SK-N-SH (cell line): Measurements from ENCODE around the gene NLGN2. TPM values are rescaled to one million over a fixed set of nuclear protein-coding genes. Genes with fewer than 3 reads are reported as not detected.

Experiments used
- CTCF ChIA-PET: fragments of 300-600, 350-600 bp; formaldehyde crosslinking; extraction: SDS; loops from one replicate; lab custom pipeline; 2021; lab: Yijun Ruan, JAX
- POLR2A ChIA-PET: fragments of 350-600 bp; sonication (Branson Sonifier 250); formaldehyde crosslinking; extraction: SDS; loops from one replicate; lab custom pipeline; 2020; ENCODE audit warnings: antibody characterized with exemption, inconsistent platforms; lab: Yijun Ruan, JAX
- DNase-seq: peaks from one replicate; pipeline ENCODE4 v3.0.0; 2012
- H2AFZ ChIP-seq: fragments of 200-600 bp; sonication (generic); 2 replicates; pipeline ENCODE4 v1.8.1; 2016; ENCODE audit warnings: antibody characterized with exemption, mild to moderate bottlenecking, low read depth
- H3F3A ChIP-seq: fragments of 200-600 bp; sonication (generic); replicated peaks from 2 replicates; pipeline ENCODE3; 2016; ENCODE audit warnings: antibody characterized with exemption, mild to moderate bottlenecking; ENCODE audit not compliant: insufficient read depth
- H3K27ac ChIP-seq, 2 experiments: fragments of 200-500 bp in 1 of 2; fragments of 200-600 bp in 1 of 2; sonication (Bioruptor generic) in 1 of 2; sonication (generic), shearing (Covaris generic) in 1 of 2; 2 replicates each; pipeline versions ENCODE4 v1.5.1 to v1.6.1; 2014 to 2016; ENCODE audit warnings: low read depth in 2 of 2, inconsistent platforms in 1 of 2, low read length in 1 of 2, mild to moderate bottlenecking in 1 of 2, mixed read lengths in 1 of 2
- H3K27me3 ChIP-seq: fragments of 200-600 bp; sonication (generic), shearing (Covaris generic); 2 replicates; pipeline ENCODE4 v1.6.1; 2016; ENCODE audit warnings: mixed run types; ENCODE audit not compliant: insufficient read depth
- H3K36me3 ChIP-seq, 2 experiments: fragments of 200-500 bp in 1 of 2; fragments of 200-600 bp in 1 of 2; sonication (Bioruptor generic) in 1 of 2; sonication (generic) in 1 of 2; replicated peaks in 1 of 2; 2 replicates each; pipeline versions ENCODE3 to v1.5.1; 2014 to 2016; ENCODE audit warnings: low read length in 1 of 2, mild to moderate bottlenecking in 1 of 2; ENCODE audit not compliant: insufficient read depth in 2 of 2, control insufficient read depth in 1 of 2
- H3K4me1 ChIP-seq, 2 experiments: fragments of 200-500 bp in 1 of 2; fragments of 200-600 bp in 1 of 2; sonication (Bioruptor generic) in 1 of 2; sonication (generic), shearing (Covaris generic) in 1 of 2; 2 replicates each; pipeline versions ENCODE4 v1.5.1 to v1.6.1; 2014 to 2016; ENCODE audit warnings: low read depth in 1 of 2, low read length in 1 of 2, mixed run types in 1 of 2; ENCODE audit not compliant: insufficient read depth in 2 of 2, control insufficient read depth in 1 of 2
- H3K4me2 ChIP-seq: fragments of 200-600 bp; sonication (generic), shearing (Covaris generic); 2 replicates; pipeline ENCODE4 v1.6.1; 2017; ENCODE audit warnings: mixed run types
- H3K4me3 ChIP-seq, 2 experiments: fragments of 200-500 bp in 1 of 2; fragments of 200-600 bp in 1 of 2; sonication (Bioruptor generic) in 1 of 2; sonication (generic), shearing (Covaris generic) in 1 of 2; 2 replicates each; pipeline versions ENCODE4 v1.5.1 to v1.8.1; 2014 to 2016; ENCODE audit warnings: low read depth in 2 of 2, inconsistent platforms in 1 of 2, low read length in 1 of 2, mild to moderate bottlenecking in 1 of 2, mixed read lengths in 1 of 2, moderate library complexity in 1 of 2
- H3K79me2 ChIP-seq: fragments of 200-600 bp; sonication (generic); 2 replicates; pipeline ENCODE4 v1.8.1; 2017; ENCODE audit warnings: mild to moderate bottlenecking; ENCODE audit not compliant: insufficient read depth
- H3K9ac ChIP-seq: fragments of 200-600 bp; sonication (generic); 2 replicates; pipeline ENCODE4 v1.6.1; 2017; ENCODE audit warnings: mixed run types
- H3K9me2 ChIP-seq: fragments of 200-600 bp; sonication (generic); 2 replicates; pipeline ENCODE4 v1.6.1; 2017; ENCODE audit warnings: mixed run types
- H3K9me3 ChIP-seq: fragments of 200-600 bp; sonication (generic); 2 replicates; pipeline ENCODE4 v1.6.1; 2017; ENCODE audit warnings: mixed run types, mild to moderate bottlenecking, moderate library complexity
- H4K20me1 ChIP-seq: fragments of 200-600 bp; sonication (generic); 2 replicates; pipeline ENCODE4 v1.6.1; 2017; ENCODE audit warnings: mild to moderate bottlenecking, mixed run types; ENCODE audit not compliant: insufficient read depth
- CHD2 ChIP-seq: fragments of 150-350 bp; IDR thresholded peaks from 2 replicates; pipeline ENCODE4 v1.6.1; 2018; ENCODE audit warnings: low read length; ENCODE audit not compliant: partially characterized antibody
- ELF1 ChIP-seq: IDR thresholded peaks from 2 replicates; pipeline ENCODE4 v1.4.0; 2012
- EZH2phosphoT487 ChIP-seq: fragments of 200-600 bp; sonication (generic); IDR thresholded peaks from 2 replicates; pipeline ENCODE4 v1.6.1; 2017; ENCODE audit warnings: low read depth, mixed run types, mild to moderate bottlenecking, antibody characterized with exemption, moderate library complexity, borderline replicate concordance
- FOXM1 ChIP-seq: IDR thresholded peaks from 2 replicates; pipeline ENCODE4 v1.4.0; 2012; ENCODE audit warnings: low read depth, mild to moderate bottlenecking
- MAX ChIP-seq: IDR thresholded peaks from 2 replicates; pipeline ENCODE4 v1.4.0; 2012; ENCODE audit warnings: low read depth
- MEF2A ChIP-seq: IDR thresholded peaks from 2 replicates; pipeline ENCODE4 v1.4.0; 2012; ENCODE audit warnings: low read depth, borderline replicate concordance
- RAD21 ChIP-seq: IDR thresholded peaks from 2 replicates; pipeline ENCODE4 v1.6.1; 2012; ENCODE audit warnings: mild to moderate bottlenecking, low read length
- REST ChIP-seq: IDR thresholded peaks from 2 replicates; pipeline ENCODE4 v1.6.1; 2012; ENCODE audit warnings: mild to moderate bottlenecking, low read depth, low read length, moderate library complexity
- RFX5 ChIP-seq: IDR thresholded peaks from 2 replicates; pipeline ENCODE4 v1.6.1; 2012; ENCODE audit warnings: mild to moderate bottlenecking, improper control_type of control experiment, low read length
- SMC3 ChIP-seq: IDR thresholded peaks from 2 replicates; pipeline ENCODE4 v1.6.1; 2012; ENCODE audit warnings: low read depth, low read length, improper control_type of control experiment
- TEAD4 ChIP-seq: IDR thresholded peaks from 2 replicates; pipeline ENCODE4 v1.4.0; 2012; ENCODE audit warnings: mild to moderate bottlenecking, borderline replicate concordance; ENCODE audit not compliant: insufficient read depth
- USF1 ChIP-seq: IDR thresholded peaks from 2 replicates; pipeline ENCODE4 v1.4.0; 2012; ENCODE audit warnings: low read depth, borderline replicate concordance
- USF2 ChIP-seq: fragments of 150-350 bp; IDR thresholded peaks from 2 replicates; pipeline ENCODE4 v1.6.1; 2017; ENCODE audit warnings: antibody characterized with exemption, low read length, low read depth, borderline replicate concordance
- WGBS: methylation state at CpG from one replicate; pipeline ENCODE4 v1.1.6; 2017; ENCODE audit warnings: low lambda C conversion rate; 5-methylcytosine and 5-hydroxymethylcytosine counted together
- polyA plus RNA-seq, 3 experiments: library from polyadenylated mRNA; depleted of rRNA; stranded (reverse); fragments of >200 nt; gene quantifications; 2 replicates each; pipeline ENCODE4 v1.2.3, GENCODE V29; 2012

Gene NLGN2
- polyA plus RNA-seq, 1 of the 3 experiments (the other 2 are of a cell fraction) = 29.9 TPM

- no peaks in the 10 kb centered on the region for H4K20me1 ChIP-seq
- H3K4me3 ChIP-seq = no peak overlapping the region
- no peaks in the 10 kb centered on the region for H3K36me3 ChIP-seq
- no peak overlapping the region for H3K27ac ChIP-seq
- H3K9ac ChIP-seq = no peak overlapping the region
- no peaks in the 10 kb centered on the region for H3K9me3 ChIP-seq
- POLR2A ChIA-PET = no interaction called here
- H3K4me2 ChIP-seq = no peak overlapping the region
- TF ChIP-seq USF2 (no peak), FOXM1 (no peak), MAX (no peak), RAD21 (no peak), TEAD4 (no peak), RFX5 (no peak), MEF2A (no peak)
- TF ChIP-seq, all 33 proteins: peak for 0
- DNase-seq = no peak
- H3F3A ChIP-seq = no peaks in the 10 kb centered on the region
- WGBS = 68% methylated on average over 4 of the region's 4 CpGs
- no peaks in the 10 kb centered on the region for H3K79me2 ChIP-seq
- H3K27me3 ChIP-seq = no peaks in the 10 kb centered on the region
- H3K4me1 ChIP-seq = no peaks in the 10 kb centered on the region; a peak in 1 of 4 replicates
- CTCF ChIA-PET = no interaction called here
- H2AFZ ChIP-seq = no peak overlapping the region
- no peaks in the 10 kb centered on the region for H3K9me2 ChIP-seq
These were observed 16.0 kb downstream of the NLGN2 start for GRCh38 chr17:7423679-7424078.

GRCh38 chr17:7425316-7425715 lies 17.7 kb downstream of the NLGN2 start, which contains the start of gene SPEM2:
TSS of gene SPEM2 (plus strand) at chr17:7425616. CDS start at chr17:7425689, 73 bp downstream.
- CTCF ChIA-PET = interaction anchor here (0.7 to 1.2 kb wide), 2 partner anchors 11 to 19 kb away, joined by 3 to 6 read pairs; partner anchors contain the start of genes CHRNB1 and TMEM102
- Histone ChIP-seq H2AFZ (no peak within 1 kb of the TSS), H3F3A (no peaks in the 10 kb centered on the region), H3K4me1 (no peaks in the 10 kb centered on the region; a peak in 1 of 4 replicates), H3K27ac (no peak within 1 kb of the TSS), H3K9ac (no peak within 1 kb of the TSS), H3K9me2 (no peaks in the 10 kb centered on the region), H3K4me2 (no peak within 1 kb of the TSS), H3K27me3 (no peaks in the 10 kb centered on the region), H3K9me3 (no peaks in the 10 kb centered on the region), H4K20me1 (no peaks in the 10 kb centered on the region), H3K4me3 (no peak within 1 kb of the TSS), H3K79me2 (no peaks in the 10 kb centered on the region), H3K36me3 (no peaks in the 10 kb centered on the region)
- no peak for DNase-seq
- TF ChIP-seq CHD2 (no peak), USF1 (no peak), REST (no peak), RAD21 (no peak), USF2 (no peak), SMC3 (no peak), ELF1 (no peak), FOXM1 (no peak), EZH2phosphoT487 (no peak)
- WGBS = 57% methylated on average over 5 of the region's 7 CpGs
- POLR2A ChIA-PET = interaction anchor here (0.8 kb wide), 1 partner anchor 21 kb away, joined by 3 read pairs; the partner anchor contains the start of gene TMEM256
